ENCODE results near the gene ZNF57.
"Not testable (repeated sequence)": the region's sequence is repeated elsewhere in the genome, so short reads cannot be mapped to it uniquely, and the experiment has no call there.

ZNF57 gene

GRCh38 chr19:2900296-2901252 lies at the start of gene ZNF57:
TSS of gene ZNF57 (plus strand) at chr19:2900928. CDS start at chr19:2901046, 118 bp downstream.
- peak; percentile 97 for DNase-seq (ENCODE audit: low read depth, low spot score)

- no peak for DNase-seq (ENCODE audit: low read depth, low spot score)
These were observed 48.1 kb upstream of the ZNF57 start for GRCh38 chr19:2852598-2852997.

GRCh38 chr19:2853015-2853606 lies 47.6 kb upstream of the ZNF57 start:
- no peak for DNase-seq (ENCODE audit: low read depth, low spot score)

GRCh38 chr19:2854849-2855248 lies 45.9 kb upstream of the ZNF57 start:
- no peak for DNase-seq (ENCODE audit: low read depth, low spot score)

- no peak for DNase-seq (ENCODE audit: low read depth, low spot score)
These were observed 44.2 kb upstream of the ZNF57 start for GRCh38 chr19:2856457-2857050.

GRCh38 chr19:2858864-2859263 lies 41.9 kb upstream of the ZNF57 start:
- no peak for DNase-seq (ENCODE audit: low read depth, low spot score)

GRCh38 chr19:2863816-2864215 lies 36.9 kb upstream of the ZNF57 start:
- DNase-seq (ENCODE audit: low read depth, low spot score): no peak

- no peak for DNase-seq (ENCODE audit: low read depth, low spot score)
These were observed 35.2 kb upstream of the ZNF57 start for GRCh38 chr19:2865334-2866100.

GRCh38 chr19:2866495-2867024 lies 34.2 kb upstream of the ZNF57 start:
- DNase-seq (ENCODE audit: low read depth, low spot score): no peak

GRCh38 chr19:2867025-2867991 lies 33.4 kb upstream of the ZNF57 start, which contains the start of gene ZNF556:
TSS of gene ZNF556 (plus strand) at chr19:2867335. CDS start at chr19:2867422, 87 bp downstream.
- no peak for DNase-seq (ENCODE audit: low read depth, low spot score)

GRCh38 chr19:2869618-2870017 lies 31.1 kb upstream of the ZNF57 start:
- no peak for DNase-seq (ENCODE audit: low read depth, low spot score)

GRCh38 chr19:2872175-2872574 lies 28.6 kb upstream of the ZNF57 start:
- not testable (repeated sequence) for DNase-seq (ENCODE audit: low read depth, low spot score)

- no peak for DNase-seq (ENCODE audit: low read depth, low spot score)
These were observed 23.1 kb upstream of the ZNF57 start for GRCh38 chr19:2877398-2878331.

- no peak for DNase-seq (ENCODE audit: low read depth, low spot score)
These were observed 16.9 kb upstream of the ZNF57 start for GRCh38 chr19:2883686-2884439.

GRCh38 chr19:2885736-2886135 lies 15.0 kb upstream of the ZNF57 start:
- no peak for DNase-seq (ENCODE audit: low read depth, low spot score)

GRCh38 chr19:2887391-2887914 lies 13.3 kb upstream of the ZNF57 start:
- peak; percentile 23 for DNase-seq (ENCODE audit: low read depth, low spot score)

GRCh38 chr19:2888731-2889224 lies 11.9 kb upstream of the ZNF57 start:
- no peak for DNase-seq (ENCODE audit: low read depth, low spot score)

GRCh38 chr19:2890531-2890930 lies 10.2 kb upstream of the ZNF57 start:
- not testable (repeated sequence) for DNase-seq (ENCODE audit: low read depth, low spot score)

Data from smooth muscle cell of the brain vasculature (primary cell).